Measurements from ENCODE around the gene SIGLEC1. TPM values are rescaled to one million over a fixed set of nuclear protein-coding genes. Genes with fewer than 3 reads are reported as not detected.

SIGLEC1 gene
- total RNA-seq, 2 experiments from 2014 or later = not detected

- intact Hi-C loops (cut with micrococcal nuclease) = no loop called here
- ATAC-seq (no peak), DNase-seq (no peak)
- Mint-ChIP-seq H3K4me1 (ENCODE audit: low read depth) (no peaks in the 10 kb centered on the region), H3K36me3 (ENCODE audit: low read depth) (peaks cover 12% of the 10 kb centered on the region), H3K27ac (no peak overlapping the region), H3K4me3 (no peak overlapping the region), H3K27me3 (no peaks in the 10 kb centered on the region), H3K9me3 (no peaks in the 10 kb centered on the region)
- CTCF ChIA-PET = interaction anchor here (1.1 kb wide), 1 partner anchor 9 kb away, joined by 3 read pairs; the partner anchor contains the start of gene ADISSP
- TF ChIP-seq, protein P1, sequence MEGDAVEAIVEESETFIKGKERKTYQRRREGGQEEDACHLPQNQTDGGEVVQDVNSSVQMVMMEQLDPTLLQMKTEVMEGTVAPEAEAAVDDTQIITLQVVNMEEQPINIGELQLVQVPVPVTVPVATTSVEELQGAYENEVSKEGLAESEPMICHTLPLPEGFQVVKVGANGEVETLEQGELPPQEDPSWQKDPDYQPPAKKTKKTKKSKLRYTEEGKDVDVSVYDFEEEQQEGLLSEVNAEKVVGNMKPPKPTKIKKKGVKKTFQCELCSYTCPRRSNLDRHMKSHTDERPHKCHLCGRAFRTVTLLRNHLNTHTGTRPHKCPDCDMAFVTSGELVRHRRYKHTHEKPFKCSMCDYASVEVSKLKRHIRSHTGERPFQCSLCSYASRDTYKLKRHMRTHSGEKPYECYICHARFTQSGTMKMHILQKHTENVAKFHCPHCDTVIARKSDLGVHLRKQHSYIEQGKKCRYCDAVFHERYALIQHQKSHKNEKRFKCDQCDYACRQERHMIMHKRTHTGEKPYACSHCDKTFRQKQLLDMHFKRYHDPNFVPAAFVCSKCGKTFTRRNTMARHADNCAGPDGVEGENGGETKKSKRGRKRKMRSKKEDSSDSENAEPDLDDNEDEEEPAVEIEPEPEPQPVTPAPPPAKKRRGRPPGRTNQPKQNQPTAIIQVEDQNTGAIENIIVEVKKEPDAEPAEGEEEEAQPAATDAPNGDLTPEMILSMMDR (IDR thresholded peaks at IDR 0.05) = no peak
- POLR2A ChIA-PET = interaction anchor here (1.9 kb wide), 1 partner anchor 10 kb away, joined by 10 read pairs; the partner anchor contains the start of gene ADISSP
Measured at GRCh38 chr20:3758566-3758965, 46.2 kb upstream of the SIGLEC1 start.

DNA sequence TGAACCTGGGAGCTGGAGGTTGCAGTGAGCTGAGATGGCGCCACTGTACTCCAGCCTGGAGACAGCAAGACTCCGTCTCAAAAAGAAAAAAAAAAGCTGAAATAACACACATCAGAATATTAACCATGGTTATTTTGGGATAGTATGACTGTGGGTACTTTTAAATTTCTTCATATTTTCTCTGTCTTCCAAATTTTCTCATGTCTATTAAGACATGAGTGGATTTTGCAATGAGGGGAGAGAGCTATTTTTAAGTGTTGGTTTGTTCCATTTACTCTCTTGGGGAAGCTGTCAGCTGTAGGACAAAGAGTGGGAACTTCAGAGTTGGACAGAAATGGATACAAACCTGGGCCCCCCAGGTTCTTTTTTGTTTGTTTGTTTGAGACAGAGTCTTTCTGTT is 44.9 kb upstream of the SIGLEC1 start:
- Mint-ChIP-seq H3K36me3 (ENCODE audit: low read depth) (peaks cover 12% of the 10 kb centered on the region), H3K4me3 (no peak overlapping the region), H3K27me3 (no peaks in the 10 kb centered on the region), H3K4me1 (ENCODE audit: low read depth) (peaks cover 6% of the 10 kb centered on the region), H3K9me3 (no peaks in the 10 kb centered on the region), H3K27ac (no peak overlapping the region)
- ATAC-seq (no peak), DNase-seq (no peak)
- ChIA-PET CTCF (interaction anchor here (0.9 to 1.5 kb wide), 4 partner anchors 9 to 92 kb away, joined by 3 to 5 read pairs (median 3); partner anchors contain the start of gene ADISSP), POLR2A (interaction anchor here (0.6 to 1.9 kb wide), 2 partner anchors 11 to 26 kb away, joined by 3 to 10 read pairs; partner anchors contain the start of gene ADISSP)
- TF ChIP-seq, protein P1 (IDR thresholded peaks at IDR 0.05) = no peak
- intact Hi-C loops (cut with micrococcal nuclease) = no loop called here

DNA sequence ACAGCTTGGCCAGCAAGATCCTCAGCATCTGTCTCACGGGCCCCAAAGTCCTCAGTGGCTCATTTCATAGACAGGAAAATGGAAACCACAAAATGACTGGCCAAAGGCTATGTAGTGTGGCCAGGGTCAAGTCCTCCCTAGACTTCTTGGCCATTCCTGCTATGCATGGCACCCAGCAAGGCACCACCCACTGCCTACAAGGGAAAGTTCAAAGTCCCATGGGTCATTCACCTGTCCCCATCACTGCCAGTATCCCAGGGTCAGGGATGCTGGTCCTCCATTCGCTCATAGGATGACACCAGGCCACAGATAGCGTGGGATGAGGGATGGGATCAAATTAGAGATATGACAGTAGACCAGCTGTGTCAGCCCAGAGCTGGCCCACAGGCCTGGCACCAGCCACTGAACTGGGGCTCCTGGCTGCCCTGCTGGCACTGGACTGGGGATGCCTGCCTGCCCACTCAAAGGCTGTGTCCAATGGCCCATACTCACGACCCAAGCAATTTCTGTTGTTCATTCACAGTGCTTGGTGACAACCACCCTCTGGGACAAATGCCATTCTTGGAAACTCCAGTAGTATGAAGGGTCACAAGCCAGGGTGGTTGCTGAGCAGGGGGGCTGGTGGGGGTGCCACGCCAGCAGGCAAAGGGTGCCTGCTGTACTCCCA is 43.5 kb upstream of the SIGLEC1 start:
- H3K27ac Mint-ChIP-seq = no peak overlapping the region
- no peak for ATAC-seq
- CTCF ChIA-PET = interaction anchor here (0.9 kb wide), 1 partner anchor 99 kb away, joined by 4 read pairs; no protein-coding TSS in a partner anchor

DNA sequence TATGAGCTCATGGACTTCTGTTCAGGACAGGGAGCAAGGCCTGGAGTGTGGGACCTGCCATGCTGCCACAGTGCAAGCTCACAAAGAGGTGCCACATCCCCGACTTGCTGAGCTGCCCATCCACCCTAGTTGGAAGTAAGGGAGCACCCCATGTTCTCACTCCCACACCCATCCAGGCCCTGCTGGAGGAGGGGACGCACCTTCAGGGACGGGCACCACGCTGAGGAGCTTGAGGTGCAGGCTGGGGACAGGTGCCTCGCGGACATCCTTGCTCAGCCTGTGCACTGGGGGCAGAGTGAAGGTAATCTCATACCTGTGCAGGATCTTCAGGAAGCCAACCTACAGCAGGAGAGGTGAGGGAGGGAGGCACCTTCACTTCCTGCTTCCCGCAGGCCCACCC is 42.9 kb upstream of the SIGLEC1 start:
- Mint-ChIP-seq H3K27ac (no peak overlapping the region), H3K4me1 (ENCODE audit: low read depth) (peaks cover 8% of the 10 kb centered on the region), H3K27me3 (no peaks in the 10 kb centered on the region), H3K9me3 (no peaks in the 10 kb centered on the region), H3K4me3 (no peak overlapping the region), H3K36me3 (ENCODE audit: low read depth) (peaks cover 16% of the 10 kb centered on the region)
- CTCF ChIA-PET = interaction anchor here (0.7 to 0.9 kb wide), 2 partner anchors 78 to 100 kb away, joined by 3 to 4 read pairs; no protein-coding TSS in a partner anchor
- ATAC-seq (no peak), DNase-seq (no peak)
- POLR2A ChIA-PET = interaction anchor here (1.1 kb wide), 1 partner anchor 9 kb away, joined by 6 read pairs; no protein-coding TSS in a partner anchor
- intact Hi-C loops (cut with micrococcal nuclease) = no loop called here
- TF ChIP-seq, protein P1 (IDR thresholded peaks at IDR 0.05) = no peak

More for the DNA sequence above, 43.5 kb upstream of the SIGLEC1 start:
- no peak for DNase-seq
- peaks cover 13% of the 10 kb centered on the region for H3K36me3 Mint-ChIP-seq (ENCODE audit: low read depth)
- TF ChIP-seq, protein P1 (IDR thresholded peaks at IDR 0.05) = no peak
- H3K27me3 Mint-ChIP-seq = no peaks in the 10 kb centered on the region
- no peak overlapping the region for H3K4me3 Mint-ChIP-seq
- peaks cover 8% of the 10 kb centered on the region for H3K4me1 Mint-ChIP-seq (ENCODE audit: low read depth)
- no peaks in the 10 kb centered on the region for H3K9me3 Mint-ChIP-seq
- intact Hi-C loops (cut with micrococcal nuclease) = no loop called here
- POLR2A ChIA-PET = no interaction called here

GRCh38 chr20:3754276-3754630 is 41.9 kb upstream of the SIGLEC1 start:
- TF ChIP-seq, protein P1 (IDR thresholded peaks at IDR 0.05) = no peak
- intact Hi-C loops (cut with micrococcal nuclease) = no loop called here
- ChIA-PET POLR2A (interaction anchor here (1.1 kb wide), 1 partner anchor 10 kb away, joined by 6 read pairs; no protein-coding TSS in a partner anchor), CTCF (interaction anchor here (2.1 kb wide), 1 partner anchor 13 kb away, joined by 24 read pairs; the partner anchor contains the start of gene ADISSP)
- H3K9me3 Mint-ChIP-seq = no peaks in the 10 kb centered on the region
- no peaks in the 10 kb centered on the region for H3K27me3 Mint-ChIP-seq
- peaks cover 8% of the 10 kb centered on the region for H3K4me1 Mint-ChIP-seq (ENCODE audit: low read depth)
- DNase-seq = no peak
- H3K36me3 Mint-ChIP-seq (ENCODE audit: low read depth) = peaks cover 16% of the 10 kb centered on the region
- H3K4me3 Mint-ChIP-seq = no peak overlapping the region
- H3K27ac Mint-ChIP-seq = no peak overlapping the region
- ATAC-seq = no peak
